ENCODE results near the gene RIMBP3C. TPM values are rescaled to one million over a fixed set of nuclear protein-coding genes. Genes with fewer than 3 reads are reported as not detected.

The RIMBP3C gene
- total RNA-seq, 1 donor from 2014 or later: not detected

Other genes starting within 250 kb of the RIMBP3C start
- not detected for gene RIMBP3B, start 167.7 kb downstream of the RIMBP3C start, total RNA-seq
- gene HIC2, start 134.1 kb downstream of the RIMBP3C start, total RNA-seq: 1.4 TPM
- 0.65 TPM for gene TMEM191C, start 84.1 kb downstream of the RIMBP3C start, total RNA-seq
- 46.7 TPM for gene UBE2L3, start 16.3 kb upstream of the RIMBP3C start, total RNA-seq
- gene YDJC, start 78.6 kb upstream of the RIMBP3C start, total RNA-seq: 4.5 TPM
- gene CCDC116, start 81.3 kb upstream of the RIMBP3C start, total RNA-seq: 0.24 TPM
- 20.4 TPM for gene SDF2L1, start 90.8 kb upstream of the RIMBP3C start, total RNA-seq
- gene PPIL2, start 114.6 kb upstream of the RIMBP3C start, total RNA-seq: 22.5 TPM
- 3.1 TPM for gene YPEL1, start 184.3 kb upstream of the RIMBP3C start, total RNA-seq